Vagina (tissue), 2 donors: Measurements from ENCODE around the gene FER1L5. TPM values are rescaled to one million over a fixed set of nuclear protein-coding genes. Genes with fewer than 3 reads are reported as not detected.
A peak's percentile ranks its signal among the peaks of the same experiment; 100 is the strongest.

Experiments
- DNase-seq, 2 donors: peaks; one replicate each; pipeline ENCODE4 v3.0.0-alpha.2; 2017; ENCODE audit errors: extremely low spot score in 2 of 2
- H3K27ac ChIP-seq: fragments of 200-600 bp; sonication (generic); one replicate; pipeline ENCODE4 v1.5.1; 2019
- H3K27me3 ChIP-seq: fragments of 200-600 bp; sonication (generic); one replicate; pipeline ENCODE4 v1.5.1; 2019
- H3K36me3 ChIP-seq, 2 donors: fragments of 200-600 bp; sonication (generic); one replicate each; pipeline ENCODE4 v1.5.1; 2017 to 2019
- H3K4me1 ChIP-seq: fragments of 200-600 bp; sonication (generic); one replicate; pipeline ENCODE4 v1.5.1; 2019
- H3K4me3 ChIP-seq, 2 donors: fragments of 200-600 bp; sonication (generic); 1 replicate in 1 of 2; 2 replicates in 1 of 2; pipeline ENCODE4 v1.5.1; 2016 to 2019
- H3K9me3 ChIP-seq: fragments of 200-600 bp; sonication (generic); one replicate; pipeline ENCODE4 v1.5.1; 2019
- POLR2A ChIP-seq, 2 donors: fragments of 450-650 bp; IDR thresholded peaks; one replicate each; pipeline ENCODE4 v1.6.1; 2017; ENCODE audit warnings: antibody characterized with exemption in 2 of 2, mild to moderate bottlenecking in 2 of 2, moderate library complexity in 2 of 2
- POLR2AphosphoS5 ChIP-seq, 2 donors: sonication (generic); formaldehyde crosslinking; IDR thresholded peaks; one replicate each; pipeline ENCODE4 v1.9.0; 2017; ENCODE audit warnings: antibody characterized with exemption in 2 of 2, mild to moderate bottlenecking in 2 of 2, low read depth in 1 of 2; ENCODE audit not compliant: insufficient read depth in 1 of 2
- intact Hi-C: fragments of 100-400 bp; cut with DNase I; formaldehyde crosslinking; loops from one replicate; pipeline ENCODE4 v1.15.1; 2023
- total RNA-seq: library from RNA; depleted of rRNA; stranded (reverse); fragments of >200 nt; gene quantifications from one replicate; pipeline ENCODE4 v1.2.3, GENCODE V29; 2016
- TF ChIP-seq, protein P1 (sequence below), 3 experiments: fragments of 450-650 bp in 2 of 3; fragments of 200-600 bp in 1 of 3; sonication (generic) in 1 of 3; IDR thresholded peaks; one replicate each; pipeline ENCODE4 v1.5.1; 2017 to 2019; ENCODE audit warnings: antibody characterized with exemption in 3 of 3, mild to moderate bottlenecking in 2 of 3, moderate library complexity in 2 of 3

Gene FER1L5
- total RNA-seq, 1 donor from 2014 or later, result 0.74 TPM

DNA sequence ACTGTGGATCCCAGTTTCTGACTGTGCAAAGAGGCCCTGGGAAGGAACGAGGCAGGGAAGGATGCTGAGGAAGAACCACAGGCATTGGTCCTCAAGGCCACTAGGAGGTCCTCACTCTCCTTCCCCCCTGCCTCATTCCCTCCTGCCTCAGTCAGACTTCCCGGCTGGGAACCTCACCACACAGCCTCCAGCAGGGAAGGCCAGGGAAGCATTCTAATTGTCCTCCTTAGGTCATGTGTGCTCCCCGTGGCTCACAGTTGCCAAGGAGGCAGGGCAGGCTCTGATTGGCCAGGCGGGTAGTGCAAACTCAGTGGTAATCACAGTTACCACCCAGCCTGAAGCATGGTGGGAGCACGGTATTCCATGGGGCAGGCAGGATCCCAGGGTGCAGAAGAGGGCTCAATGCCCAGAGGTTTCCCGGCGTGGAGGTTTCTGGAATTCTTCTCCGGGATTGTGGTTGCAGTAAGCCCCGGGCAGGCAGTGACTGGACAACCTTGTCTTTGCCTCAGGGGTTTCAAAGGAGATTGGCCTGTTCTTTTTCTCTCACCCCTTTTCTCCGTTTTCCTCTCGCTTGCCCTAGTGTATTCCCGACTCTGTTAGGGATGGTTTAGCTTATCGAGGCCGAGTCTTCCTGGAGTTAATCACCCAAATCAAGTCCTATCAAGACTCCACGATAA is 27.1 kb downstream of the FER1L5 start:
- no peak overlapping the region for H3K27ac ChIP-seq
- H3K9me3 ChIP-seq, result no peaks in the 10 kb centered on the region
- no peak overlapping the region for H3K4me3 ChIP-seq
- no peaks in the 10 kb centered on the region for H3K27me3 ChIP-seq
- TF ChIP-seq POLR2AphosphoS5 (IDR thresholded peaks at IDR 0.05; ENCODE audit: insufficient read depth in 1 of 2, low read depth in 1 of 2) (no peak), POLR2A (IDR thresholded peaks at IDR 0.05) (no peak)
- TF ChIP-seq, protein P1, sequence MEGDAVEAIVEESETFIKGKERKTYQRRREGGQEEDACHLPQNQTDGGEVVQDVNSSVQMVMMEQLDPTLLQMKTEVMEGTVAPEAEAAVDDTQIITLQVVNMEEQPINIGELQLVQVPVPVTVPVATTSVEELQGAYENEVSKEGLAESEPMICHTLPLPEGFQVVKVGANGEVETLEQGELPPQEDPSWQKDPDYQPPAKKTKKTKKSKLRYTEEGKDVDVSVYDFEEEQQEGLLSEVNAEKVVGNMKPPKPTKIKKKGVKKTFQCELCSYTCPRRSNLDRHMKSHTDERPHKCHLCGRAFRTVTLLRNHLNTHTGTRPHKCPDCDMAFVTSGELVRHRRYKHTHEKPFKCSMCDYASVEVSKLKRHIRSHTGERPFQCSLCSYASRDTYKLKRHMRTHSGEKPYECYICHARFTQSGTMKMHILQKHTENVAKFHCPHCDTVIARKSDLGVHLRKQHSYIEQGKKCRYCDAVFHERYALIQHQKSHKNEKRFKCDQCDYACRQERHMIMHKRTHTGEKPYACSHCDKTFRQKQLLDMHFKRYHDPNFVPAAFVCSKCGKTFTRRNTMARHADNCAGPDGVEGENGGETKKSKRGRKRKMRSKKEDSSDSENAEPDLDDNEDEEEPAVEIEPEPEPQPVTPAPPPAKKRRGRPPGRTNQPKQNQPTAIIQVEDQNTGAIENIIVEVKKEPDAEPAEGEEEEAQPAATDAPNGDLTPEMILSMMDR (IDR thresholded peaks at IDR 0.05), result no peak
- H3K36me3 ChIP-seq, result no peaks in the 10 kb centered on the region
- peak in 1 of 2 donors; percentile 77 for DNase-seq
- peaks cover 13% of the 10 kb centered on the region for H3K4me1 ChIP-seq
- intact Hi-C loops, result no loop called here

DNA sequence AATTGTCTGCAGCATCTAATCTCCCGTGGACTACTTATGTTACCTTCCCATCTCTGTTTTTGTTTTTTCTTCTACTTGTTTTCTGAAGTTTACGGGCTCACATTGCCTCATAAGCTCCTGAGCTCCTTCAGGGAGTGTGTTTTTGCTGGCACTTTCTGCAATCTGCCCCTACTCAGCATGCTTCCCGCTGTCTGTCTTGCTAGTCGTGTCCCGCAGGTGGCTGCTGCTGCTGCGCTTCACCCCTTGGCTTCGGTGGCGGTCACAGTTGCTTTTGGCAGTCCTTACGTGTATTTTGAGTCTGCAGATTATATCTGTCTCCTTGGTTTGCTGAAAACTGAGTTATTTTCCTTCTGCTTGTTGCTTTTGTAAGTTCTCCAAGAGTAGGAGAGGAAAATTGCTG is 37.3 kb downstream of the FER1L5 start:
- TF ChIP-seq POLR2A (IDR thresholded peaks at IDR 0.05) (no peak), POLR2AphosphoS5 (IDR thresholded peaks at IDR 0.05; ENCODE audit: insufficient read depth in 1 of 2, low read depth in 1 of 2) (no peak)
- TF ChIP-seq, protein P1 (IDR thresholded peaks at IDR 0.05), result no peak

DNA sequence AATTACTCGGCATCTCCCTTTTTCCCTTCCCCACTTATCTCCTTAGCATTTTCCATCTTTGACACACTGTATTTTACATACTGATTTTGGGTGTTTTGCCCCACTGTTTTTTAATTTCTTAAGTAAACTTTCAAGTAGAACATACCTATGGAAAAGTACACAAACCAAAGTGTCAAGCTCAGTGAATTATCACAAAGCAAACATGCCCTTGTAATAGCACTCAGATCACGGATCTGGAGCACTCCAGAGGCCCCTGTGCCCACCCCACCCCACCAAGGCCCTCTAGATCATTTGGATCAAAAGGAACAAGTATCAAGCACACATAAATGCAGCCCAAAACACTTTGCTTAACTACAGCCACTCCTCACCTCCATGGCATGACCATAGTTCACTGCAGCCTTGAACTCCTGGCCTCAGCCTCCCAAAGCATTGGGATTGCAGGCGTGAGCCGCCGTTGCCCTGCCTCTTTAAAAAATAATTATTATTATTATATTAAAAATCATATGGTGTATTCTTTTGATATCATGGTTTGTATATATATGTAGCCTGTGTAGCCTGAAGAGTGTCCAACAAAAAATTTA is 38.1 kb downstream of the FER1L5 start:
- H3K4me1 ChIP-seq, result peaks cover 1% of the 10 kb centered on the region
- no peaks in the 10 kb centered on the region for H3K9me3 ChIP-seq
- H3K36me3 ChIP-seq, result no peaks in the 10 kb centered on the region
- no peak for DNase-seq
- H3K27me3 ChIP-seq, result no peaks in the 10 kb centered on the region
- H3K4me3 ChIP-seq, result no peak overlapping the region
- intact Hi-C loops, result no loop called here
- no peak for TF ChIP-seq POLR2AphosphoS5 (IDR thresholded peaks at IDR 0.05; ENCODE audit: insufficient read depth in 1 of 2, low read depth in 1 of 2)
- TF ChIP-seq, protein P1 (IDR thresholded peaks at IDR 0.05), result no peak
- no peak for TF ChIP-seq POLR2A (IDR thresholded peaks at IDR 0.05)
- no peak overlapping the region for H3K27ac ChIP-seq

More for the DNA sequence above, 37.3 kb downstream of the FER1L5 start:
- Histone ChIP-seq H3K4me3 (no peak overlapping the region), H3K27ac (no peak overlapping the region), H3K9me3 (no peaks in the 10 kb centered on the region), H3K4me1 (no peaks in the 10 kb centered on the region), H3K36me3 (no peaks in the 10 kb centered on the region), H3K27me3 (no peaks in the 10 kb centered on the region)
- DNase-seq, result no peak
- intact Hi-C loops, result no loop called here

DNA sequence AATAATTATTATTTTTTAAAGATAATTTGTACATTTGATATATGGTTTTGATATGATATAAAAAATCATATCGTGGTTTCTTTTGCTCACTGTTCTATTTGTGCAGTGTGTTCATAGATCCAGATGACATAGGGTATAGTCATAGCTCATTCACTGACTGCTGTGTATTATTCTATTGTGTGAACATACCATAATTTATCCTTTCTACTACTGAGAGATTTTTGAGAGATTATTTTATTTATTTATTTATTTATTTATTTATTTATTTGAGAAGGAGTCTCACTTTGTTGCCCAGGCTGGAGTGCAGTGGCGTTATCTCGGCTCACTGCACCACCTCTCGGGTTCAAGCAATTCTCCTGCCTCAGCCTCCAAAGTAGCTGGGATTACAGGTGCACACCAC is 39.0 kb downstream of the FER1L5 start:
- no peak for DNase-seq
- H3K36me3 ChIP-seq, result no peaks in the 10 kb centered on the region
- H3K9me3 ChIP-seq, result no peaks in the 10 kb centered on the region
- intact Hi-C loops, result no loop called here
- no peak overlapping the region for H3K27ac ChIP-seq
- TF ChIP-seq POLR2A (IDR thresholded peaks at IDR 0.05), result no peak
- no peak for TF ChIP-seq POLR2AphosphoS5 (IDR thresholded peaks at IDR 0.05; ENCODE audit: insufficient read depth in 1 of 2, low read depth in 1 of 2)
- TF ChIP-seq, protein P1 (IDR thresholded peaks at IDR 0.05), result no peak
- H3K4me1 ChIP-seq, result peaks cover 7% of the 10 kb centered on the region
- H3K4me3 ChIP-seq, result no peak overlapping the region
- H3K27me3 ChIP-seq, result no peaks in the 10 kb centered on the region

DNA sequence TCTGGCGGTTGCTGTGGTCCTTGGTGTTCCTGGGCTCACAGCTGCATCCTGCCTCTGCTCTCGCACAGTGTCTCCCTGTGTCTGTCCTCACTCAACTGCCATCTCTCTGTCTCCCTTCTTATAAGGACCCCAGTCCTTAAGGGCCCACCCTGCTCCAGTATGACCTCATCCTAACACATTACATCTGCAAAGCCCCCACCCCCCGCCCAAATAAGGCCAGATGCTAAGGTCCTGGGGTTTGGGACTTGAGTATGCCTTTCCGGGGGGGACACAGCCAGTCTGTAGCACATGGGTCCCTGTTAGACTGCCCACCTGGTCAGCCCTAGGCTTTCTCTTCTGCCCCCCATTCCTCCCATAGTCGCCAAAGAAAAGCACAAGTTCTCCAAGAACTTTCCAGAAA is 40.7 kb downstream of the FER1L5 start:
- H3K4me3 ChIP-seq, result no peak overlapping the region
- DNase-seq, result no peak
- H3K27ac ChIP-seq, result no peak overlapping the region
- peaks cover 7% of the 10 kb centered on the region for H3K4me1 ChIP-seq
- H3K27me3 ChIP-seq, result no peaks in the 10 kb centered on the region
- intact Hi-C loops, result no loop called here
- H3K36me3 ChIP-seq, result no peaks in the 10 kb centered on the region
- no peak for TF ChIP-seq POLR2AphosphoS5 (IDR thresholded peaks at IDR 0.05; ENCODE audit: insufficient read depth in 1 of 2, low read depth in 1 of 2)
- TF ChIP-seq POLR2A (IDR thresholded peaks at IDR 0.05), result no peak
- TF ChIP-seq, protein P1 (IDR thresholded peaks at IDR 0.05), result no peak
- H3K9me3 ChIP-seq, result no peaks in the 10 kb centered on the region
